ENCODE results near the gene RPS19.
"Not testable (repeated sequence)": the region's sequence is repeated elsewhere in the genome, so short reads cannot be mapped to it uniquely, and the experiment has no call there.

RPS19 gene

DNA sequence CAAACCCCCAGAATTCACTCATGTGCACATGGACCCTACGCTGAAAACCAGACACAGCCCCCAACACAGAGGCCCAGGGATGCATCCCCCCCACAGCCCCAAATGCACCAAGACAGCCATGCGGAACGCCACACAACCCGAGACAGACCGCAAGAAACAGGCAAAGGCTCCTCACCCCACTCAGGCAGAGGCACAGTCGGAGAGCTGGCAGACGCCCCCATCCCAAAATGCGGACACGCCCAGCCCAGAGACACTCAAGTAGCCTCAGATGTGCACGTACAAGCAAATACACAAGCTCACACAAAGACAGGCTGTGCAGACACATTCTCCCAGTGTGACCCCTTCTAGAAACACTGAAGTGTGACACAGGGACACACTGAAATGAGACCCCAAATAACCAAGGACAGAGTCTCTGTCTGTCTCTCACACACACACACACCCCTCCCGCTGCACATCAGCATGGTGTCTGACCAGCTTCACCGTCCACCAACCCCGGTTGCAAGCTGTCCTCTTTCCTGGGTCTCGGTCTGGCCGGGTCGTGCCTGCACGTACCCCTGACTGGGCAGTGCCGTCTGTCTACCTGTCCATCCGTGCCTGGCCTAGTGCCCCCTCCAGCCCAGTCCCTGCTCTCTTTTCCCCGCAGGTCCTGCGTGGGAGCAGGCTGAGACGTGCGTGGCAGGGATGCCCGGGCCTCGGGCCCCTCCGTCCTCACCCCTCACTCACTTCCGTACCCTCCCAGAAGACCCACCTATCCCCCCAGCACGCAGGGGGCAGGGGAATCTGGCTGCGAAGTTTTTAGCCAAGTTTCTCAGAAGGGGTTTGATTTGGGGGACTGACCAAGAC, 52.1 kb downstream of the RPS19 start:
- no peak overlapping the region for H3K4me3 ChIP-seq (ENCODE audit: low read depth, low read length)
- in situ Hi-C loops (cut with HindIII; ENCODE audit: low sequenced_read_pairs) = no loop called here
- TF ChIP-seq, protein P1, sequence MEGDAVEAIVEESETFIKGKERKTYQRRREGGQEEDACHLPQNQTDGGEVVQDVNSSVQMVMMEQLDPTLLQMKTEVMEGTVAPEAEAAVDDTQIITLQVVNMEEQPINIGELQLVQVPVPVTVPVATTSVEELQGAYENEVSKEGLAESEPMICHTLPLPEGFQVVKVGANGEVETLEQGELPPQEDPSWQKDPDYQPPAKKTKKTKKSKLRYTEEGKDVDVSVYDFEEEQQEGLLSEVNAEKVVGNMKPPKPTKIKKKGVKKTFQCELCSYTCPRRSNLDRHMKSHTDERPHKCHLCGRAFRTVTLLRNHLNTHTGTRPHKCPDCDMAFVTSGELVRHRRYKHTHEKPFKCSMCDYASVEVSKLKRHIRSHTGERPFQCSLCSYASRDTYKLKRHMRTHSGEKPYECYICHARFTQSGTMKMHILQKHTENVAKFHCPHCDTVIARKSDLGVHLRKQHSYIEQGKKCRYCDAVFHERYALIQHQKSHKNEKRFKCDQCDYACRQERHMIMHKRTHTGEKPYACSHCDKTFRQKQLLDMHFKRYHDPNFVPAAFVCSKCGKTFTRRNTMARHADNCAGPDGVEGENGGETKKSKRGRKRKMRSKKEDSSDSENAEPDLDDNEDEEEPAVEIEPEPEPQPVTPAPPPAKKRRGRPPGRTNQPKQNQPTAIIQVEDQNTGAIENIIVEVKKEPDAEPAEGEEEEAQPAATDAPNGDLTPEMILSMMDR (IDR thresholded peaks at IDR 0.05; ENCODE audit: low read depth, low read length) = no peak
- DNase-seq (ENCODE audit: low read depth, low spot score) = no peak

DNA sequence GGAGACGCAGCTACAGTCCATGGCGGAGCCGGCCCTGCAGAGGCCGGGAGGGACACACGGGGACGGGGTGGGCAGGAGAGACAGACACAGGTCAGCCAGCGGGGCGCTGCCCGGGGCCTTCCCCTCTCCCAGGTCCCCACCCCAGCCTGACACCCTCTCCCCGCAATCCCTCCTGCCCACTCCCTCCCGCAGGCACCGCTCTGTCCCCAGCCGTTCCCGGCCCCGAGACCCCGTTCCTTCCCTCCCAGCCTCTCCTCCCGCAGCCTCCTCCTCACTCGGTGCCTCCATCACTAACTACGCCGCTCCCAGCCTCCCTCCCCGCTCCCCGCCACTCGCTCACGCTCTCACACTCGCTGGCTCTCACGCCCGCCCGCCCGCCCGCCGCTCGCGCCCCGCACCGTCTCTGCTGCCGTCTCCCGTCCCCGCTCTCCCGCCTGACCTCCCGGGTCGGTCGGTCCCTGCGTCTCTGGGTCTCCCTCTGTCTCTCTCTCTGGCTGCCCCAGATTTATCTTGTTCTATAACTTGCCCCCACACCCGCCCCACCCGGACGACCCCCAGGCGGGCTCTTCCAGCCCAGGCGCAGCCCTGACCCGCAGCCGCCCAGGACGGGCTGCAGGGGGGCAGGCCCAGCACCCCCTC, 53.0 kb downstream of the RPS19 start:
- no peak for DNase-seq (ENCODE audit: low read depth, low spot score)
- TF ChIP-seq, protein P1 (IDR thresholded peaks at IDR 0.05; ENCODE audit: low read depth, low read length) = no peak
- H3K4me3 ChIP-seq (ENCODE audit: low read depth, low read length) = no peak overlapping the region
- in situ Hi-C loops (cut with HindIII; ENCODE audit: low sequenced_read_pairs) = no loop called here

DNA sequence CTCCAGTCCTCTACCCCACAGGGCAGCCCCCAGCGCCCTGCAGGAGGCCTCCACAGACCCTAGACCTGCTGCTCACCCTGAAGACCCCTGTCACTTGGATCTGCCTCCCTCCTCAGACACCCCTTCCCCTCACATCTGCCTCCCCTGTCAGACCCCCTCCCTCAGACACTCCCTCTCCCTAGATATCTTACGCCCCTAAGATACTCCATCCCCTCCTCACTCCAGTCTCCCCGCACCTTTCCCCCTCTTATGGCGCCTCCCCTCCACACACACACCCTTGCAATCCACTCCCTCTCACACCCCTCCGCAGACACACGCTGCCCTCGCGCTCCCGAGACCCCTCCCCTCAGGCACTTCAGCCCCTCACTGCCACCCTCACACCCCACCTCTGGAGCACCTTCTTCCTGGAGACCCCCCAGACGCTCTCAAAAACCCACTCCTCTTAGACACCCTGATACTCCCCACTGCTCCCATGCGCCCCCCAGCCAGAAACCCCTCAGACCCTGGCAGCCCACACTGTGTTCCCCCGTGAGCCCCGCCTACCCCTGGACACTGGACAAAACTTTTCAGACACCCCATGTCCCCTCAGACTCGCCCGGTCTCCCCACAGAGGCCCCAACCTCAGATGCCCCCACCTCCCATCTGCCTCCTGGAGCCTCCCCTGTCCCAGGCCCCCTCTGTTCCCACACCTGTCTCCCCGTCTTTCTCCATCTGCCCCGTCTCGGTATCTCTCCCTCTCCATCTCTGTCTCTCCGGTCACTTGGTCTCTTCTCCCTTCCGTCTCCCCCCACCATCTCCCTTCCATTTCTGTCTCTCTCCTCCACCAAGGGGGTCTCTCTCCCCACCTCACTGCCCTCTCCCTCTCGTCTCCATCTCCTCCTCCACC, 53.7 kb downstream of the RPS19 start:
- no peak for DNase-seq (ENCODE audit: low read depth, low spot score)
- H3K4me3 ChIP-seq (ENCODE audit: low read depth, low read length) = no peak overlapping the region
- TF ChIP-seq, protein P1 (IDR thresholded peaks at IDR 0.05; ENCODE audit: low read depth, low read length) = no peak
- in situ Hi-C loops (cut with HindIII; ENCODE audit: low sequenced_read_pairs) = no loop called here

DNA sequence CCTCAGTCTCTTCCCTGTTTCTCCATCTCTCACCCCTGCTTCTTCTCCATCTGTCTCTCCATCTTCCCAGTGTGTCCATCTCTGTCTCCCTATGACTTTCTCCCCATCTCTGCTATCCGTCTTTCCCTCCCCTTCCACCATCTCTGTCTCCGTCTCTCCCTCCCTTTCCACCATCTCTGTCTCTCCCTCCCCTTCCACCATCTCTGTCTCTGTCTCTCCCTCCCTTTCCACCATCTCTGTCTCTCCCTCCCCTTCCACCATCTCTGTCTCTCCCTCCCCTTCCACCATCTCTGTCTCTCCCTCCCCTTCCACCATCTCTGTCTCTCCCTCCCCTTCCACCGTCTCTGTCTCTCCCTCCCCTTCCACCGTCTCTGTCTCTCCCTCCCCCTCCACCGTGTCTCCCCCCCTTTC, 54.4 kb downstream of the RPS19 start:
- in situ Hi-C loops (cut with HindIII; ENCODE audit: low sequenced_read_pairs); DNase-seq (ENCODE audit: low read depth, low spot score); H3K4me3 ChIP-seq (ENCODE audit: low read depth, low read length): not testable (repeated sequence)

DNA sequence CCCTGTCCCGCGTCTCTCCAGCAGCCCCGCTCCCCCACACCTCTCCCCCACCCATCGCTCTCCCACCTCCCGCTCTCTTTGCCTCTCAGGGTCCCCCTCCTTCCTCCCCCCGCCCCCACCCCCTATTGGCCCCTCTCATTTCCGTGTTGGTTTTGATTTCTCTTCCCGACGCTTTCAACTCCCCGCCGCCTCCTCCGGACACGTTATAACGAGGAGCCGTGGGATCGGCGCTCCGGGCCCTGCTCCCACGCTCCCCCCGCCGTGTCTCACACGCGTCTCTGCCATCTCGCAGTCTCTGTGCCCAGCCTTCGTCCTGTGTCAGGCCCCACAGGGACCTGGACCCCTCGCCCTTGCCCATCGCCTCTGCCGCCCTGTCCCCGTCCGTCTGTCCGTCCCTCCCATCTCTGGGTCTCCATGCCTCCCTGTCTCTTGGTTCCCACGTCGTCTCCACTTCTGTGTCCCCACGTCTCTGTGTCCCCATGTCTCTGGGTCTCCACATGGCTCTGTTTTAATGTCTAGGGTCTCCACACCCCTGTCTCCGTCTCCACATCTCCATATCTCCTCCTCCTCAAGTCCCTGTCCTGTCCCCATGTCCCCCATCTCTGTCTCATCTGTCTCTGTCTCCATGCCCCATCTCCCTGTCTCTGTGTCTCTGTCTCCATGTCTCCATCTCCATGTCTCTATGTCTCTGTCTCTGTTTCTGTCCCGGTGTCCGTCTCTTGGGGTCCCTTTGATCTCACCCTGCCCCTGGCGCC, 55.1 kb downstream of the RPS19 start:
- in situ Hi-C loops (cut with HindIII; ENCODE audit: low sequenced_read_pairs) = no loop called here
- TF ChIP-seq, protein P1 (IDR thresholded peaks at IDR 0.05; ENCODE audit: low read depth, low read length) = no peak
- H3K4me3 ChIP-seq (ENCODE audit: low read depth, low read length) = no peak overlapping the region
- no peak for DNase-seq (ENCODE audit: low read depth, low spot score)

DNA sequence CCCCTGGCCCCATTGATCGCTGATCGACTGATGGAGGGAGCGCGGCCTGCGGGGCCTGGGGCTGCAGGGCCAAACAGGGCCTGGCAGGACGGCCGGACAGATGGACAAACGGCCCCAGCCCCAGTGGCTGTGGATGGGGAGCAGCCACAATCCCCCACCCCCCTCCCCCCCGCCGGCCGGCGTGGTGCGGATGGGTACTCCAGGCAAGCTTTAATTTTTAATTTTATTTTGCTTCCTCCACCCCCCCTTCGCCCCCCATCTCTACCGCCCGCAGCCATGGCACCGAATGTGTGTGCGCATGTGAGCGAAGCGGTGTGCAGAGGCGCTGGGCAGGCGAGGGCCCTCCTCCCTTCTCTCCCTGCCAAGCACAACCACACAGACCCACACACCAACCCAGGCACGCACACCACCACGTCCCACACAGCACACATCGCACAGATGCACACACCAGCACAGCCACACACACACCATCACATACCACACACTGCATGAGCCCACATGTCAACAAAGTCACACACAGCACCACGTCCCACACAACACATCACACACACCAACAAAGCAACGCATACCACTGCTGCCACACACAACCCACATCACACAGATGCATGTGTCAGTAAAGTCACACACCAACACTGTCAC, 55.8 kb downstream of the RPS19 start:
- DNase-seq (ENCODE audit: low read depth, low spot score) = no peak
- TF ChIP-seq, protein P1 (IDR thresholded peaks at IDR 0.05; ENCODE audit: low read depth, low read length) = no peak
- no peak overlapping the region for H3K4me3 ChIP-seq (ENCODE audit: low read depth, low read length)
- in situ Hi-C loops (cut with HindIII; ENCODE audit: low sequenced_read_pairs) = no loop called here
